ENCODE results near the gene SLC22A13.
"Not testable (repeated sequence)": the region's sequence is repeated elsewhere in the genome, so short reads cannot be mapped to it uniquely, and the experiment has no call there.

The SLC22A13 gene

DNA sequence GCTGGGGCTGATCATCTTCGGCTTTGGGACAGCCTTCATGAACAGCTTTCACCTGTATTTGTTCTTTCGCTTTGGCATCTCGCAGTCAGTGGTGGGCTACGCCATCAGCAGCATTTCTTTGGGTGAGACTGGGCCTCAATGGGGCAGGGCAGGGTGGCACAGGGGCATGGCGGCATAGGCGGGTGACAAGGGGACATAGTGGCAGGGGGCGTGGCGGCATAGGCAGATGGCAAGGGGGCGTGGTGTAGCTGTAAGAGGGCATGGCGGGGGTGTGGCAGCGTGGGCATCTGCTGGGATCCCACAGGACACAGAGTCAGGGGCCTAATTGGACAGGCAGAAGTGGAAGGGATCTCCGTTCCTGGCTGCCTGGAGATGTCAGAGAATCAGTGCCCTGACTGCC lies 42.0 kb downstream of the SLC22A13 start:
- no peak for DNase-seq

DNA sequence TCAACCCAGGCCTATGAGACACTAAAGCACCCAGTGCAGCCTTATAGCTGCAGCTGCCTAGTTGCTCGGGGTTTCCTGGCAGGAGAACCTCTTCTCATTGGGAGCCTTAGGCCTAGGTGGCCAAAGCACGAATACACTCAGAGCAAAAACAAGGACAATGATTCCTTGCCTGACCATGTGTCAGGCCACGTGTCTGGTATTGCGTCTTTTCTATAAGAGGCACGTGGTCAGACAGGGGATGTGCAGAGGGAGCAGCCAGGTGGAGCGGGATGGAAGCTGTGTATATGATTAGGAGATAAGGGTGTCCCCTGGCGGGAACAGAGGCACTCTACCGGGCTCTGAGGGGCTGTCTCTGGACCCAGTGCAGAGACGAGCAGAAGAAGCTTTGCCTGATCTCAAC lies 42.8 kb downstream of the SLC22A13 start:
- no peak for DNase-seq

DNA sequence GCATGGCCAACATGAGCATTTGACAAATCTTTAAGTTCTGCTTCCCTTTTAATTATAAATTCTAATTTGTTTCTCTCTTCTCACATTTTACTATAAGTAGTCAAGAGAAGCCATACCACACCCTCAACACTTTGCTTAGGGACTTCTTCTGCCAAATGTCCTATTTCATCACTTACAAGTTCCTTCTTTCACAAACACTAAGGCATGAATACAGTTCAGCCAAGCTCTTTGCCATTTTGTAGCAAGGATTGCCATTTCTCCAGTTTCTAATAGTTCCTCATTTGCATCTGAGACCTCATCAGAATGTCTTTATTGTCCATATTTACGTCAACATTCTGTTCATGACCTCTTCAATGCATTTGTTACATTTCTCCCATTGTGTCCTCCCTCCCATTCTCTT lies 45.9 kb downstream of the SLC22A13 start:
- no peak for DNase-seq

DNA sequence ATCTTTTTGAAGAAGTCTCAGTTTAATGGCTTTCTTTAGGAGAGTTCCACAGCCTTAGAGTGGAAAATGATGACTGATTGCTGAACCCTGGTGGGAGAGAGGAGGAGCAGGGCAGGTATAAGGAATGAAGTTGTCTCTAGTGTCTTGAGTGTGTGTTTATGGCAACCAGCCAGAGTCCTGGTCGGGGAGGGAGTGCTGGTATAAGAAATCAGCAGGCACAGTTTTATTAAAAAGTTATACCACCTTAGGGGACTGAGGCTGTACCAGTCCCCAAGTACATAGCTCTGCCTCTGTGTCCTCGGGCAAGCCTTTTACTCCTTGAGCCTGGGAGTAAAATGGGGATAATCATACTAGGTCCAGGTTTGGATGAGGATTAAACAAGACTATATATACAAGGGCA lies 46.3 kb downstream of the SLC22A13 start:
- no peak for DNase-seq

DNA sequence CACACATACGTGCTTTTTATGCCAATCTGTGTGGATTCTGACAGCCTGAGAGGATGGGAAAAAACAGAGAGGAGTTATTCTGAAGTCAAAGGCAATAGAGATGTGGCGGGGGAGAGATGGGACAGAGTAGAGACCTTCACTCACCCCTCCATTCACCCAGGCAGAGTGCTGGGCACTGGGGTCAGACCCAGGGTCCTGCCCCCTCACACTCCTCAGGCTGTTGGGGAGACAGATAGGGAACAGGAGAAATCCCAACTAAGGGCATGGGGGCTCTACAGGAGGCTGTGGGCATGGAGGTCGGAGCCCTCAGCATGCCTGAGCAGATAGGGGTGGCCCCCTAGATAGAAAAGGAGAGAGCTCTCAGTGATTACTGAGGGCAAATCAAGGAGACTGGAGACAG lies 46.7 kb downstream of the SLC22A13 start:
- DNase-seq = no peak

GRCh38 chr3:38313263-38313662 lies 47.7 kb downstream of the SLC22A13 start:
- no peak for DNase-seq

DNA sequence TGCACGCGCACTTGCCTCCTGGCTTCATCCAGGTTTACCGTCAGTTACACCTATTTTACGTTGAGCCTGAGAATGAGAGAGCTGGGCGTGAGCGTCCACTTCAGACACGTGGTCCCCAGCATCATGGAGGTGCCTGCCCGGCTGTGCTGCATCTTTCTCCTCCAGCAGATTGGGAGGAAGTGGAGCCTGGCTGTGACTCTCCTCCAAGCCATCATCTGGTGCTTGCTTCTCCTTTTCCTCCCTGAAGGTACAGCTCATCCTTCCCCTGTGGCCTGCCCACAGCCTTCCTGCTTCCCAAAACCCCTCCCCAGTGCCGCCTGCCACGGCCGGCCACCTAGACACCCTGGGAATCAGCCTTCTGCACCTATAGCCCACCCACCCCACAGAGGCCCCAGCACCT lies 48.1 kb downstream of the SLC22A13 start:
- no peak for DNase-seq

GRCh38 chr3:38314112-38314763 lies 48.6 kb downstream of the SLC22A13 start:
- DNase-seq = no peak

- DNase-seq = no peak
Measured at GRCh38 chr3:38314764-38315487, 49.3 kb downstream of the SLC22A13 start.

DNA sequence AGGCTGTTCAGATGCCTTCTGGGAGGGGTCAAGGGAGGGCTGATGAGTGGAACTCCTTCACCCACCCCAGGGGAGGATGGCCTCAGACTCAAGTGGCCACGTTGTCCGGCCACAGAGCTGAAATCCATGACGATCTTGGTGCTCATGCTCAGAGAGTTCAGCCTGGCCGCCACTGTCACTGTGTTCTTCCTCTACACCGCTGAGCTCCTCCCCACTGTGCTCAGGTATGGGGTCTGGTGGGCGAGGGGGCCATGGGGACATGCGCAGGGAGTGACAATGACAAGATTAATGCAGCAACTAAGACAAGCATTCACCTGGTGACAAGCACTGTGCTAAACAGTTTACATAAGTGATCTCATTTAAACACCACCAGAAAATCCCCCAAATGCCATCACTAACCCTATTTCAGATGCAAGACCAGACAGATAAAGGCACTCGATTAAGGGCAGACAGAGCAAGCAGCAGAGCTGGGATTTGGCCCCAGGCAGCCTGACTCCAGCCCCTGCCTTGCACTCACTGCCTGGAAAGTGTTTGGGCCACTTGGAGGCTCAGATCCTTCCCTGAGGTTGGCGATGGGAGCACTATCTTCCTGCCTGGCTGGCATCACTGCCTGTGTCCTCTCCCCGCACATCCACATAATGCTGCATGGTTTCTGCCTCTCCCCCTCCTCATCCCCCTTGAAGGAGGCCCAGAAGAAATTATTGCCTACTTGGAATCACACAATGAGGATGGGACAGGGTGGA lies 50.0 kb downstream of the SLC22A13 start:
- no peak for DNase-seq

DNA sequence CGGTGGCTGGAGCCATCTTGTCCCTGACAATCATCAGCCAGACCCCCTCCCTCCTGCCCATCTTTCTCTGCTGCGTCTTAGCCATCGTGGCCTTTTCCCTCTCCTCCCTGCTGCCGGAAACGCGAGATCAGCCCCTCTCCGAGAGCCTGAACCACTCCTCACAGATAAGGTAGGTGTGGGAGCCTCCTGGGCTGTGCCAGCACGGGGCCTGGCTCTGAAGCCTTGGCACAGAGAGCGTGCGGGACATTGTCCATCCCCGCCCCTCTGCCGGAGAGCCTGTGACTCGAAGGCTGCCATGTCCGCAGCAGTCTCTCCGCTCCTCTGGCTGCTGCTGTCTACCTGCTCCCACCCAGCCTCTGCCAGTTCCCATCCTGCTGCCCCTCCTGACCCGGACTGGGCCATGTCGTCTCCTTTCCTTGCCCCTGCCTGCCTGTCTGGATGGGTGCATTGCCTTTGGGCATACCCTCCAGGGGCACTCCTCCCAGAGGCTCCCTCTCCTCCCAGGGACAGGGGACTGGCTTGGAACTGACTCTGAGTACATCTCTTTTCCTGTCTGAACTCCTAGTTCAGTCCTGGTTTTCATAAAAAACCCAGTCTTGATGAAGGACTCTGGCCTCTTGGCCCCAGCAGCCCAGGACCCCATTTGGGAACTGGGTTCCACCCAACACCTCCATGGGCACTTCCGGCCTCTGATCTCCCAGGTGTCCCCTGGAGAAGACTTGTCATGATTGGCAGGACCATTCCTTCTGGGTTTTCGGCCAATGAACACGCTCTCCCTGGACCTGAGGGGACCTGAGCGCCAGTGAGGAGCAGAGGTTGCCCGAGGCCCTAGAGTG lies 51.0 kb downstream of the SLC22A13 start:
- no peak for DNase-seq

DNA sequence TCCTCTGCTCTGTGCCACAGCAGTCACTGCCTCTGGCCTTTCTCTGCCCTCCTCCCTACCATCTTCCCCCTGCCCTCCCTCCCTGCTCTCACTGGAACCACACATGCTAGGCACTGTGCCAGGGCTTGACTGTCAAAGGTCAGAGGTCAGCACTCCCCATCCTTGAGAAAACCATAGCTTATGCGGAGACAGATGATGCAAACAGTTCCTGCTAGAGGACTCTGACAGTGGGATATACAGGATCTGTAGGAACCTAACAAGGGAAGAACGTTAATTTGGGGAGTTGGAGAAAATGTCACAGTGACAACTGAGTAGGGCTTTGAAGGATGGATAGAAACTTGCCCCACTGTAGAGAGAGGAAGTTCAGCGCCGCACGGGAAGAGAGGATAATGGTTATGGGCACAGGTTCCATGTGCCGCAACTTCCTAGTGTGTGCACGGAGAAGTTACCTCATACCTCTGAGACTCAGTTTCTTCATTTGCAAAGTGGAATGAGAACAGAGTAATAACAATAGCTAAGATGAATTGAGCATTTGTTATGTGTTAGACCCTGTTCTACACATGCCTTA lies 51.7 kb downstream of the SLC22A13 start:
- no peak for DNase-seq

GRCh38 chr3:38318766-38319671 lies 53.4 kb downstream of the SLC22A13 start:
- no peak for DNase-seq

GRCh38 chr3:38320638-38321037 lies 55.0 kb downstream of the SLC22A13 start:
- DNase-seq = not testable (repeated sequence)

GRCh38 chr3:38323060-38323459 lies 57.4 kb downstream of the SLC22A13 start:
- DNase-seq = no peak

DNA sequence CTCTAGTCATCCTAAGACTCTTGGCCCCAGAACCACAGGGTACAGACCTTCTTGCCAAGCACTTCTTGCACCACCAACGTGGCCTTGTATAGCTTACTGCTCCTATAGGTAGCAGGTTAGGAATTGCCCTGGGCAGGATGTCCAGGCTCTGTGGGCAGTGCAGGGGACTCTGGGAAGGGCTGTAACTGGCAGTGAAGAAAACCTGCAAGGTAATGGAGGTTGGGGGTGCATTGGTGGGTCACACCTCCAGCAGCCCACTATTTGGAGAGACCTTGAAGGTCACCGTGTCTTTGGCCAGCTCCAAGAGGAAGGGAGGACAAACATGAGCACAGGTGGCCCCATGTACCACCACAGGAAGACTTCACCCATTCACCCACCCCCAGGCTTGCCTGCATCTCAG lies 59.6 kb downstream of the SLC22A13 start:
- DNase-seq = no peak

DNA sequence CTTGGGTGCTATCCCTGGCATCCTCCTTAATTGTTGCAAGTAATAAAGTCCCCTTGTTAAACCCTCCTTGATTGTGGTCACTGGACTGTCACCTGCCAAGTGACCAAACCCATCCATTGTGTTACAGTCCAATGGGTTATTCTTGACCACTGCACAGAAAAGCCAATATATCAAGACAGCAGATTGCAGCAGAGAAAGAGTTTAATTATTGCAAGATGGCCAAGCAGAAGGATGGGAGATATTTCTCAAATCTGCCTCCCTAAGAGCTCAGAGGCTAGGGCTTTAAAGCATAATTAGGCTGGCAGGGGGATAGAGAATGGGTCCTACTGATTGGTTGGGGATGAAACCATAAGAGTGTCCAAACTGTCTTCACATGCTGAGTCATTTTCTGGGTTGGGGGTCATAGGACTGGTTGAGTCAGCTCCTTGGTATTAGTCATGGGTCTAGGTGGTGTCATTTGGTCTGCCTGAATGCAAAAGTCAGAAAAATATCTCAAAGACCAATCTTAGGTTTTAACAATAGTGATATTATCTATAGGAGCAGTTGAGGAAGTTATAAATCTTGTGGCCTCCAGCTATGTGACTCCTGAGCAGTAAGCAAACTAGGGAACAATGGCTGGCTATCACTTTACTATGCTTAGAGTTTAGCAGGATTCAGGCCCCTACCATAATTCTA lies 61.9 kb downstream of the SLC22A13 start:
- no peak for DNase-seq
